Right cardiac atrium (tissue), 5 donors: ENCODE data around the gene OVCA2. TPM values are rescaled to one million over a fixed set of nuclear protein-coding genes. Genes with fewer than 3 reads are reported as not detected.

Experiments
- ATAC-seq, 2 donors: fragments of 200-7000 bp; cut with Tn5 transposase; one replicate each; pipeline versions ENCODE4 v1.8.0 to v1.9.1; 2020; ENCODE audit warnings: moderate library complexity in 2 of 2, mild to moderate bottlenecking in 1 of 2
- DNase-seq, 3 donors: peaks; one replicate each; pipeline ENCODE4 v3.0.0-alpha.2; 2020
- H3K27ac ChIP-seq: one replicate; pipeline ENCODE4 v1.5.1; 2013; ENCODE audit warnings: mild to moderate bottlenecking, low read length, control low read depth, moderate library complexity
- H3K27me3 ChIP-seq: one replicate; pipeline ENCODE4 v1.6.1; 2013; ENCODE audit not compliant: control insufficient read depth, insufficient read depth
- H3K4me1 ChIP-seq: one replicate; pipeline ENCODE4 v1.6.1; 2013; ENCODE audit warnings: low read length; ENCODE audit not compliant: control insufficient read depth, insufficient read depth
- H3K4me3 ChIP-seq: one replicate; pipeline ENCODE4 v1.5.1; 2013; ENCODE audit warnings: low read length, control low read depth
- H3K9me3 ChIP-seq: one replicate; pipeline ENCODE4 v1.6.1; 2013; ENCODE audit warnings: low read length; ENCODE audit not compliant: control insufficient read depth
- WGBS: extraction: QIAGEN DNeasy Blood & Tissue Kit; methylation state at CpG from one replicate; pipeline ENCODE4 v1.1.7; 2013; 5-methylcytosine and 5-hydroxymethylcytosine counted together
- intact Hi-C, 4 donors: fragments of 100-400 bp; cut with DNase I; formaldehyde crosslinking; loops; one replicate each; pipeline versions ENCODE4 v1.11.0 to v1.14.0; 2022 to 2023
- polyA plus RNA-seq: library from polyadenylated mRNA; stranded (reverse); fragments of 200-250 nt; gene quantifications from one replicate; pipeline ENCODE4 v1.2.3, GENCODE V29; 2013
- total RNA-seq, 4 donors: library from RNA; stranded (reverse); fragmentation: NEBNext Ultra II Directional; extraction: Animal tissue kit (Norgen Biotek cat#: 25700); gene quantifications; one replicate each; pipeline ENCODE4 v1.2.1, GENCODE V29; 2021
- donor health status: healthy with polysubstance abuse.
- donor health status: DM: no; HTN: yes; CAD: no.
- donor health status: DM: no; HTN: no; CAD: no.
- donor health status: DM: no; HTN: yes; CAD: no; lungs with severe emphysema.
- donor health status: DM: yes; HTN: yes; CAD: no.

Gene OVCA2
- total and polyA plus RNA-seq, 5 donors: 15.3 to 35.6 (median 22.1) TPM

GRCh38 chr17:2082003-2082781, 40.4 kb downstream of the OVCA2 start:
- no peaks in the 10 kb centered on the region for H3K9me3 ChIP-seq
- peaks cover 37% of the 10 kb centered on the region for H3K4me1 ChIP-seq
- DNase-seq (no peak), ATAC-seq (no peak)
- peak overlapping the region; percentile 23 for H3K27ac ChIP-seq
- no peak overlapping the region for H3K4me3 ChIP-seq
- no peaks in the 10 kb centered on the region for H3K27me3 ChIP-seq
- 79% methylated on average over 9 of the region's 9 CpGs for WGBS
- intact Hi-C loops: no loop called here

- peak; percentile 34 to 38 for ATAC-seq
- H3K9me3 ChIP-seq: no peaks in the 10 kb centered on the region
- H3K4me1 ChIP-seq: peaks cover 51% of the 10 kb centered on the region
Observed at GRCh38 chr17:2083613-2084035, 41.8 kb downstream of the OVCA2 start.

DNA sequence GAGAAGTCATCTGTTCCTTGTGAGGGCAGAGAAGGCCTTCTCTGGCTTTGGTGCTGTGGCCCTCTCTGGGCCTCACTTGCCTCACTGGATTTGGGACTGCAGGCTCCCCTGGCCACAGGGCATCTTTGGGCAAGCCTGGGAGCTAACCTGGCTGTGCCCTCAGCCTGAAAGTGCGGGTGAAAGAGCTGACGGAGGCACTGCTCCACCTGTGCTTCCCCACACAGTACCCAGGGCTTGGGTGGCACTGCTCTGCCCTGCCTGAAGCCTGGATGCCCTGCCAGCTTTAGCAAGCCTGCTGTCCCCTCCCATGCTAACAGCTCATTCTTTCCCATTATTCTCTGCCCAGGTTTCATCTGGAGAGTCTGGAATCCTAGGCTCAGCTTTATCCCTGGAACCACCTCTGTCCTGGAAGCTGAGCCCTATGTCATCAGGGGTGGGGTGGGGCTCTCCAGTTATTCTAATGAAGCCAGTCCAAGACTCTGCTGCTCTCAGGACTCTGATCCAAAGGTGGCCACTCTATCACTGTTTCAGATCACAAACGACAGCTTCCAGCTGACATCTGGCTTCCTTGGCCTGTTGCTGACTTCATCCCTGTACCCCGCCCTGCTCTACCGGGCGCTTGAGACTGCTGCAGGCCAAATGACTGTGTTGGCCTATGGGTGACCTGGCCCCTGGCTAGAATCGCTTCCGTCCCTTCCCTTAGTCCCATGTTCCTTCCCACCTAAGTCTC, 42.4 kb downstream of the OVCA2 start:
- Histone ChIP-seq H3K27me3 (no peaks in the 10 kb centered on the region), H3K9me3 (no peaks in the 10 kb centered on the region), H3K4me1 (peaks cover 56% of the 10 kb centered on the region), H3K27ac (peak overlapping the region; percentile 99), H3K4me3 (no peak overlapping the region)
- intact Hi-C loops: no loop called here
- 48% methylated on average over 8 of the region's 8 CpGs for WGBS
- ATAC-seq: peak; percentile 53 to 83
- peak; percentile 75 to 88 (median 82) for DNase-seq

More at GRCh38 chr17:2083613-2084035, 41.8 kb downstream of the OVCA2 start:
- Histone ChIP-seq H3K4me3 (no peak overlapping the region), H3K27me3 (no peaks in the 10 kb centered on the region), H3K27ac (peak overlapping the region; percentile 99)
- peak in 1 of 3 donors; percentile 27 for DNase-seq
- whole genome bisulfite sequencing: 27% methylated on average over 7 of the region's 7 CpGs
- intact Hi-C loops: no loop called here

DNA sequence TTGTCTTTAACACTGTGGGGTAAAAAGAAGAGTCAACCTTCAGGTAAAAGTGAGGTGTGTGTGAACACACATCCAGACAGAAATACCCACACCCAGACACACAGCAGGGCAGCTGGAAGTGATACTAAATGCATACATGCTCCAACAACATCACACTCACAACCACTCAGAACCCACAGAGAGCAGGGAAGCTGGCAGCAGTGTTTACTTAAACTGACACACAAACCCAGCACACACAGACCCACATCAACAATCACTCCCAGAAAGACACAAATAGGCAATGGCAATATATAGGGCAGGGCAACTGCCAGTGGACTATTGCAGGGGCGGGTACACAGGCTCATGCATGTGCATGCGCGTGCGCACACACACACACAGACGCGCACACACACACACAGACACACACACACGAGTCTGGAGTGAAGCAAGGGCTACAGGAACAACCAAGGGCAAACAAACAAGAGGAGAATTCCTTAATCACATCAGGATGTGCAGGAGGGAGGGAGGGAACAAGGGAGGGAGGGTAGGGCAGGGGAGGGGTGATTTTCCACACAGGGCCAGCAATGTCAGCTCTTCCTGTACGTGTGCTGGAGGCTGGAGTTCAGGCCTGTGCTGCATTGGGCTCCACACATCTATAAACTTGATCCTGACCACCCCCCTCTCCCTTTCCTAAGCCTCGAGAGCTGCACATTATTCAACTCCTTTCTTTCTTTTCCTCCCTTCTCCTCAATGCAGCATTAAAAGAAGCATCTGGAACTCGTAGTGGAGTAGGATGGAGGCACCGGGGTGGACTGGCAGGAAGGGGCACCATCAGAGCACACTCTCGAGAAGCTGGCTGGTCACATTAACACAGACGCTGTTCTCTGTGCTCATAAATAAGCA, 43.2 kb downstream of the OVCA2 start:
- intact Hi-C loops: no loop called here
- Histone ChIP-seq H3K4me3 (no peak overlapping the region), H3K27me3 (no peaks in the 10 kb centered on the region), H3K9me3 (no peaks in the 10 kb centered on the region), H3K27ac (peak overlapping the region; percentile 99), H3K4me1 (peaks cover 57% of the 10 kb centered on the region)
- DNase-seq: peak; percentile 61 to 88 (median 84)
- peak; percentile 43 to 62 for ATAC-seq
- 36% methylated on average over 13 of the region's 13 CpGs for WGBS

DNA sequence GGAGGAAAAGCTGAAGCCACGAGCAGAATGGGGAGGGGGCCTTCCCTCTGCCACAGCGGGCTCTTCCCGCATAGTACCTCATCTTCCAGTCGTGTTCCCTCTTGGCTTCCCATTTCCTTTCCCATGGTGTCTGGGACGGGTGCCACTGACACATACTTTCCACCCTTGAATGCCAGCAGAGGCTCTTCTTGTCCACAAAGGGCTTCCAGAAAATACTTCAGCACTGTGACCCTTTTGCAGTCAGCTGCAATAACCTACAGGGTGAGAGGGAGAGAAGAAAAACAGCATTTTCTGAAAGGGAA, 43.8 kb downstream of the OVCA2 start:
- H3K4me3 ChIP-seq: no peak overlapping the region
- peaks cover 57% of the 10 kb centered on the region for H3K4me1 ChIP-seq
- H3K27me3 ChIP-seq: no peaks in the 10 kb centered on the region
- H3K9me3 ChIP-seq: no peaks in the 10 kb centered on the region
- H3K27ac ChIP-seq: peak overlapping the region; percentile 99
- 20% methylated on average over 5 of the region's 5 CpGs for WGBS
- intact Hi-C loops: no loop called here
- DNase-seq (peak; percentile 79 to 85 (median 83)), ATAC-seq (peak; percentile 32 to 53)

DNA sequence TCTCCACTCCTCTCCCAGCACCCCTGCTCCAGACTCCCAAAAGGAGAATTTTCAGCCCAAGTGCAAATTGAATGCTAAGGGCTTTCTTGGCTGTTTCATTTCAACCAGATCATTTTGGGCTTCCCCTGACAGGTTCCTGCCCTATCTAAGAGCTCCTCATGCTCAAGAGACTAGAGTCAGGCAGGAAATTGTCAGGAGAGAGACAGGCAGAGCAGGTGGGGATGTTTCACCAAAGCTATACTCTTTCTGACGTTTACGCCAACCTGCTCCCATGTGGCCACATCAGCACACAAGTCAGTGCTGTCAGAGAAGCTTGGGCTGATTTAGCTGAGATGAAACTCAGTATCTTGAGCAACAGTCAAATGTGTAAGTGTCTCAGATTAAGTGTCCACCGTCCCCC, 44.5 kb downstream of the OVCA2 start:
- H3K4me1 ChIP-seq: peaks cover 57% of the 10 kb centered on the region
- DNase-seq (no peak), ATAC-seq (no peak)
- no peaks in the 10 kb centered on the region for H3K9me3 ChIP-seq
- intact Hi-C loops: no loop called here
- no peak overlapping the region for H3K4me3 ChIP-seq
- H3K27me3 ChIP-seq: no peaks in the 10 kb centered on the region
- peak overlapping the region; percentile 54 for H3K27ac ChIP-seq
- 66% methylated on average over 3 of the region's 3 CpGs for WGBS

- intact Hi-C loops: no loop called here
- ATAC-seq (peak in 1 of 2 donors; percentile 0), DNase-seq (peak in 2 of 3 donors; percentile 51 to 75)
Observed at GRCh38 chr17:2087597-2088211, 45.9 kb downstream of the OVCA2 start.

DNA sequence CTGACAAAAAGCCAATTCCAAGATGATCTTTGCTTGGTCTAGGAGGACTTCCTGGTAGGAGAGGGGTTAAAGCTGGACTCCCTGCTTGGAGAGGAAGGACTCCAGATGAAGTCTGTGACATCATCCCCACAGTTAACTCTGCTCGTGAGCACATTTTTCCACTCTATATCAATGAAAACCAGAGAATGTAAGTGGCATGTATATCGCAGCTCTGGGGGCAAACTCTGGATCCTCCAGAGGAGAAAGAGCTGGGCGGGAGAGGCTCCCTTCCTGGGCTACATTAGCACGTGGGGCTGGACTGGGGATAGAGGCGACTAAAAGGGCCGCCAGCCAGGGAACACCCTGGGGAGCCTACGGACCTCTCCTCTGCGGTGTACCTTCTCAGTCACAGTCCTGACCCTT, 47.2 kb downstream of the OVCA2 start:
- ATAC-seq (peak in 1 of 2 donors; percentile 6), DNase-seq (peak in 2 of 3 donors; percentile 31 to 71)
- Histone ChIP-seq H3K4me1 (peaks cover 47% of the 10 kb centered on the region), H3K27me3 (no peaks in the 10 kb centered on the region), H3K27ac (peak overlapping the region; percentile 86), H3K9me3 (no peaks in the 10 kb centered on the region), H3K4me3 (peak overlapping the region; percentile 35)
- WGBS: 27% methylated on average over 8 of the region's 8 CpGs
- intact Hi-C loops: no loop called here

More at GRCh38 chr17:2087597-2088211, 45.9 kb downstream of the OVCA2 start:
- Histone ChIP-seq H3K4me3 (no peak overlapping the region), H3K27ac (peak overlapping the region; percentile 82), H3K9me3 (no peaks in the 10 kb centered on the region), H3K27me3 (no peaks in the 10 kb centered on the region), H3K4me1 (peaks cover 57% of the 10 kb centered on the region)
- WGBS: 47% methylated on average over 10 of the region's 10 CpGs

- no peak for ATAC-seq
- no peaks in the 10 kb centered on the region for H3K27me3 ChIP-seq
- H3K27ac ChIP-seq: peak overlapping the region; percentile 86
- intact Hi-C loops: loop anchor here in 2 of 4 donors (2.0 to 10.0 kb wide), 3 partner anchors 31 to 145 kb away; no protein-coding TSS in a partner anchor
- WGBS: 58% methylated on average over 9 of the region's 9 CpGs
- H3K4me1 ChIP-seq: peaks cover 40% of the 10 kb centered on the region
- no peak for DNase-seq
- H3K9me3 ChIP-seq: no peaks in the 10 kb centered on the region
- no peak overlapping the region for H3K4me3 ChIP-seq
Observed at GRCh38 chr17:2090210-2090641, 48.4 kb downstream of the OVCA2 start.

DNA sequence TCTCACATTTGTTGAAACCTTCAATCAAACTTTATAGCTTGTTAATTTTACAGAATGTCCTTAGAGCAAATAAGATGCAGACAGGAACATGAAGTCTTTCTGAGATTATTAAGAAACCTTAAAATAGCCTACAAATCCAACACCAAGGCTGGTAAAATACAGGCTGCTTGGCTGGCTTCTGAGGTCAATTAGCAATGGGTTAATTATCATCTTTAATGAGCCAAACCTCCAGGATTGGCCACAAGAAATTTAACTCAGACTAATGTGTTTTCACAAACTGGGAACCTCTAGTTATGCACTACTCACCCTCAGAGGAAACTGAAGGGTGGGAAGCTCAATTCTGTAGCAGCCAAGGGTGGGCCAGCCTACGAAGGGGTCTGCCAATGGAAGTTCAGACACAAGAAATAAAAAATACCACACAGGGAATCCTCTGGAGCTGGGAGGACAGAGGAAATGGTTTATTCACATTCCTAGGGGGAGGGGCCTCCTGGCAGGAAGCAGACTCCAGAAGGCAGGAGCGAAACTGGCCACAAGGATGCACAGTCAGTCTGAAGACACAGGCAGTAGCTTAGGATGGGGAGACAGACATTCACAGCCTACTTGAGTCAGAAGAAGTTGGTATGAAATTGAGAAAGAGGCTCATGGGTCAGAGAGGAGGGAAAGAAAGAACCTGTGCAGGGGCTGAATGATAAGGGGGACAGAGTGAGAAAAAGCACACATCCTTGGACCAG, 49.1 kb downstream of the OVCA2 start:
- no peak overlapping the region for H3K4me3 ChIP-seq
- intact Hi-C loops: loop anchor here in 2 of 4 donors (2.0 to 10.0 kb wide), 3 partner anchors 32 to 144 kb away; no protein-coding TSS in a partner anchor
- 32% methylated on average over 2 of the region's 2 CpGs for WGBS
- H3K27ac ChIP-seq: peak overlapping the region; percentile 55
- no peaks in the 10 kb centered on the region for H3K9me3 ChIP-seq
- no peaks in the 10 kb centered on the region for H3K27me3 ChIP-seq
- peaks cover 36% of the 10 kb centered on the region for H3K4me1 ChIP-seq
- DNase-seq (peak; percentile 69 to 81 (median 71)), ATAC-seq (peak; percentile 56 to 72)
